ENCODE results near the gene PHLDA2.

The PHLDA2 gene

DNA sequence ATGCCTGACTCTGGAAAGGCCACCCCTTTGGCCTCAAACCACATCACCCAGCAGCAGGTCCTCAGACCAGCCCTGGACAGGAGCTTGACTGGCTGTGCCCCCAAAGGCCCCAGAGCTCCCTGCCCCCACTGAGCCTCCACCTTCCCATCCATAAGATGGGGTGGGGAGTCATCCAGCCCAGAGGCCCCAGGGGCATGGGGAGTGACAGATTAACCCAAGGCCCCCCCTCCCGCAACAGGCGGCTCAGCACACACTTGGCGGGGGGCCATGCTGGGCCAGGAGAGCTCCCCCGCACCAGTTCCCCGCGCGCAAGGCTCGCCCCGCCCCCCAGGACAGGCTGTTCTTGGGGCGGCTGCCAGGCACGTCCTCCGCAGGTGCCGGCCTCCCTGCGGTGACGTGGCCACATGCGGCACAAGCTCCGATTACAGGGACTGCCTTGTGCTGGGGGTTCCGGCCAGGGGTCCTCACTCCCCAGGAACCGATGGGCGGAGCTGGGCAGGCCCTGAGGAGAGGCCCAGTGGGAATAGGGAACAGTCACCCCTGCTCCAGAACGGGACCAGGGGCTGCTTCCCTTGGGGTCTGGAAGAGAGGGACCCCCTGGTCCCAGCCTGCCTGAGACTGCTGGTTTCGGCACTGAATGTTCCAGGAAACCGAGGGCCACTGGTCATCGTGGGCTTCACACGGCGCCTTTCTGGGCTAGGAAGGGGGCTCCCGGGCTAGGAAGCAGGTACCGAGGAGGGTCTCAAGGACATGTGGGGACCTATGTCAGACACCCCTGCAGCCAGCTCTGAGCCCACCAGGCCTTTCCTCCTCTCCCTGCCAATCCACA, 38.5 kb downstream of the PHLDA2 start:
- no peak for DNase-seq

DNA sequence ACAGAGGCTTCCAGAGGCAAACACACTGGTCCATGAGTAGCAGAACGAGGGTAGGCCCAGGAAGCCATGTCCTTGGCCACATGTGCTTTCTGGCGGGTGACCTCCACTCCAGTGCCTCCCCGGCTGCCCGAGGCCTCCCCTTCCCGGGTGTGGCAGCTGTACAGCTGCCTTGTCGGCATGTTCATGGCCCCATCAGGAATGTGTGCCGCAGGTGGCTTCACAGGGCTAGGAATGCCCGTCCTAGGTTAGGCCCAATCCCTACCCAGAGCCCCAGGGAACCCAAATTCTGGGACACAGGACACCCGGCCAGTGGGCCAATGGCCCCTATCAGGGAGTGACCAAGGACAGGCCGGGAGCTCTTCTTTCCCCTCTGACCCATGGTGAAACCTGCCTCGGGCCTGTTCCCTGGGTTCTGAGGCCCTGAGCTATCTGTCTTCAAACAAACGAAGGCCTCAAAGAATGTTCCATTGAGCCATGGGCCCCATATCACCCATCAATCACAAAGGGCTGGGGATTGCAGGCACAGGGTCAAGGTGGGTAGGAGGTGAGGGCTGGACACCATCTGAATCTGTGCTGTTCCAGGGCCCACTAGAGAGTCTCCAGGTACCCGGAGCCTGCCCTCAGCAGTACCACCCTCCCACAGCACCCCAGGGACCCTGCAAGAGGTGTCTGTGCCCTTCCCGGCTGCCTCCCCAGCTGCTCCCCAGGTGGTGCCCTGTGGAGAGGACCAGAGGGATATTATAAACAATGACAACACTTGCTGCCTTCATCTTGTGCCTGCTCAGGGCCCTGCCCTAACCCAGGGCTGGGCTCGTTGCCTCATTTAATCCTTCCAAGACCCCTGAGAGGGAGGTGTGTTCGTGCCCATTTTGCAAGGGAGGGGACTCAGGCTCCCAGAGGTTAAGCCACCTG, 39.6 kb downstream of the PHLDA2 start:
- Histone ChIP-seq H3K27me3 (replicated peaks; ENCODE audit: control insufficient read depth, insufficient read depth, low read length, poor library complexity, severe bottlenecking) (no peaks in the 10 kb centered on the region), H3K9me3 (ENCODE audit: control insufficient read depth, low read length) (no peaks in the 10 kb centered on the region), H3K36me3 (ENCODE audit: control insufficient read depth, insufficient read depth, low read length) (no peaks in the 10 kb centered on the region), H3K27ac (ENCODE audit: insufficient read depth, low read length, poor library complexity, severe bottlenecking) (no peak overlapping the region), H3K4me1 (ENCODE audit: control insufficient read depth, insufficient read depth, low read length, poor library complexity, severe bottlenecking) (peaks cover 33% of the 10 kb centered on the region), H3K4me3 (ENCODE audit: insufficient read depth, low read depth, low read length, poor library complexity, severe bottlenecking) (no peak overlapping the region)
- no peak for DNase-seq

More for the DNA sequence above, 38.5 kb downstream of the PHLDA2 start:
- peaks cover 30% of the 10 kb centered on the region for H3K4me1 ChIP-seq (ENCODE audit: control insufficient read depth, insufficient read depth, low read length, poor library complexity, severe bottlenecking)
- H3K4me3 ChIP-seq (ENCODE audit: insufficient read depth, low read depth, low read length, poor library complexity, severe bottlenecking): no peak overlapping the region
- no peaks in the 10 kb centered on the region for H3K36me3 ChIP-seq (ENCODE audit: control insufficient read depth, insufficient read depth, low read length)
- no peaks in the 10 kb centered on the region for H3K27me3 ChIP-seq (replicated peaks; ENCODE audit: control insufficient read depth, insufficient read depth, low read length, poor library complexity, severe bottlenecking)
- H3K27ac ChIP-seq (ENCODE audit: insufficient read depth, low read length, poor library complexity, severe bottlenecking): no peak overlapping the region
- no peaks in the 10 kb centered on the region for H3K9me3 ChIP-seq (ENCODE audit: control insufficient read depth, low read length)

DNA sequence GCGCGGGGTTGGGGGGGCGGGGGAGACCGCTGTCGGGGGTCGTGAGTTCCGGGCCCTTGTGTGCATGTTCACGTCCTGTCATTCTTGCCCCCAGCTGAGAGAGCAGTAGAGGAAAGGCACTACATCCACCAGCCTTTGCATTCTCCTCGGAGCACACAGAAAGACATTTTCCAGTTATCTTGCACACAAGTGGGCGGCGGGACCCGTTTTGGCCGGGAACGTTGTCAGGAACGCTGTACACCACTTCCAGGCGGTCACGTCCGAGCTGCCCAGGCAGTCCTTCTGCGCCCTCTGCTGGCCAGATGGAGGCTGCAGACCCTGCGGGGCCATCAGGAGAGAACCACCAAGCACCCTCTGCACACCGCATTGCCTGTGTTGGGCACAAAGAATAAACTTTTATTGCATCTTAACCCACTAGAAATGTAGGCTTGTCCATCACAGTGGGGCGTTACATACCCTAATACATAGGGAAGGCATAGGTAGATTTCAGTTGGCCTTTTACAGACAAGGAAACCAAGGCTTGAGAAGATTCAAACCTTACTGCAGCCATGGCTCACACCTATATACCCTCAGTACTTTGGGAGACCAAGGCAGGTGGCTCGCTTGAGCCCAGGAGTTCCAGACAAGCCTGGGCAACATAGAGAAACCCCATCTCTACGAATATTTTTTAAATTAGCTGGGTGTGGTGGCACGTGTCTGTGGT, 40.8 kb downstream of the PHLDA2 start:
- H3K27me3 ChIP-seq (replicated peaks; ENCODE audit: control insufficient read depth, insufficient read depth, low read length, poor library complexity, severe bottlenecking): no peaks in the 10 kb centered on the region
- H3K36me3 ChIP-seq (ENCODE audit: control insufficient read depth, insufficient read depth, low read length): no peaks in the 10 kb centered on the region
- DNase-seq: peak; percentile 63 to 77 (median 71)
- H3K4me1 ChIP-seq (ENCODE audit: control insufficient read depth, insufficient read depth, low read length, poor library complexity, severe bottlenecking): peaks cover 36% of the 10 kb centered on the region
- H3K4me3 ChIP-seq (ENCODE audit: insufficient read depth, low read depth, low read length, poor library complexity, severe bottlenecking): no peak overlapping the region
- H3K9me3 ChIP-seq (ENCODE audit: control insufficient read depth, low read length): no peaks in the 10 kb centered on the region
- H3K27ac ChIP-seq (ENCODE audit: insufficient read depth, low read length, poor library complexity, severe bottlenecking): no peak overlapping the region

DNA sequence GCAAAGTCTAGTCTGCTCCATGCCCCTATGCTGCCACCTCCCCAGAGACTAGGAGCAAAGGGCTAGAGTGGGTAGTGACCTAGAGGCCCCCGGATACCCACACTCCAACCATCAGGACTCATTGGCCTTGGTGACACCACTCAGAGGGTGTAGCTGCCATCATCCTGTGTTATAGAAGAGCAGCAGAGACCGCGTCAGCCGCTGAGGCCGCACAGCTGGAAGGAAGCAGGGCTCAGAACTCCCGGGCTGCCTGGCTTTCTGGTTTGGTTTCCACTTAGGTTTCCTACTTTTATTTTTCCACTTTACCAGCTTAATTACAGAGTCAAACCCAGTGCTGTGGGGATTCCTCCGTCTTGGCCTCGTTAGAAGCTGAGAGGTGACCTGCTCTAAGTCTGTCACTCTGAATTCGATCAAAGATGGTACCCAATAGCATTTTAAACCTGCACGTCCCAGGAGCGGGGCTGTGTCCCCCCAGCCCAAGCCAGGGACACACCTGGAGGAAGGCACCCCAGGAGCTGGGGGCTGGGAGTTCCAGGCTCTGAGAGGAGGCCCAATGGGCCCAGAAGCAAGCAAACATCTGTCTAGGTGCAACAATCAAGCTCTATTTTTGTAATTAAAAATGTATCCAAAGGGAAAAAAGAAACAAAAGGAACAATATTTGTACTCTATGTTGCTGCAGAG, 41.6 kb downstream of the PHLDA2 start:
- H3K27ac ChIP-seq (ENCODE audit: insufficient read depth, low read length, poor library complexity, severe bottlenecking): no peak overlapping the region
- H3K9me3 ChIP-seq (ENCODE audit: control insufficient read depth, low read length): no peaks in the 10 kb centered on the region
- H3K36me3 ChIP-seq (ENCODE audit: control insufficient read depth, insufficient read depth, low read length): no peaks in the 10 kb centered on the region
- no peak overlapping the region for H3K4me3 ChIP-seq (ENCODE audit: insufficient read depth, low read depth, low read length, poor library complexity, severe bottlenecking)
- no peak for DNase-seq
- no peaks in the 10 kb centered on the region for H3K27me3 ChIP-seq (replicated peaks; ENCODE audit: control insufficient read depth, insufficient read depth, low read length, poor library complexity, severe bottlenecking)
- H3K4me1 ChIP-seq (ENCODE audit: control insufficient read depth, insufficient read depth, low read length, poor library complexity, severe bottlenecking): peaks cover 32% of the 10 kb centered on the region

DNA sequence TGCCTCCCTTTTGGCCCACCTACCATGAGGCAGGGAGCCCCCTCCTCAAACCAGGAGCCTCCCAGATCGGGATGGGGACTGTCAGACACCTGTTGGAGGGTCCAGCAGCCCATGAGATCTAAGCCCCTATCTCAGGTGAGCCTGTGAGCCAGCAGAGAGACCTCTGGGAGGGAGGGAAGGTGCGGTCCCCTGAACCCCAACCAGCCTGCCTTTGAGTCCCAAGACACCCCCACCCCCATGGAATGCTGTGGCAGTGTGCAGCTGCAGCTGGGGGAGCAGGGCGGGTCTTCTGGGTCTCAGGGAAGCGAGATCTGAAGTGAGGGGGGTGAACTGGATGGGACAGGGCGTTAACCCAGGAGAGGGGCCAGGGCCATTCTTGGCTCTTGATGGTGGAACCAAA, 42.3 kb downstream of the PHLDA2 start:
- no peaks in the 10 kb centered on the region for H3K36me3 ChIP-seq (ENCODE audit: control insufficient read depth, insufficient read depth, low read length)
- DNase-seq: no peak
- H3K27ac ChIP-seq (ENCODE audit: insufficient read depth, low read length, poor library complexity, severe bottlenecking): no peak overlapping the region
- H3K27me3 ChIP-seq (replicated peaks; ENCODE audit: control insufficient read depth, insufficient read depth, low read length, poor library complexity, severe bottlenecking): no peaks in the 10 kb centered on the region
- H3K4me3 ChIP-seq (ENCODE audit: insufficient read depth, low read depth, low read length, poor library complexity, severe bottlenecking): no peak overlapping the region
- no peaks in the 10 kb centered on the region for H3K9me3 ChIP-seq (ENCODE audit: control insufficient read depth, low read length)
- peaks cover 25% of the 10 kb centered on the region for H3K4me1 ChIP-seq (ENCODE audit: control insufficient read depth, insufficient read depth, low read length, poor library complexity, severe bottlenecking)

DNA sequence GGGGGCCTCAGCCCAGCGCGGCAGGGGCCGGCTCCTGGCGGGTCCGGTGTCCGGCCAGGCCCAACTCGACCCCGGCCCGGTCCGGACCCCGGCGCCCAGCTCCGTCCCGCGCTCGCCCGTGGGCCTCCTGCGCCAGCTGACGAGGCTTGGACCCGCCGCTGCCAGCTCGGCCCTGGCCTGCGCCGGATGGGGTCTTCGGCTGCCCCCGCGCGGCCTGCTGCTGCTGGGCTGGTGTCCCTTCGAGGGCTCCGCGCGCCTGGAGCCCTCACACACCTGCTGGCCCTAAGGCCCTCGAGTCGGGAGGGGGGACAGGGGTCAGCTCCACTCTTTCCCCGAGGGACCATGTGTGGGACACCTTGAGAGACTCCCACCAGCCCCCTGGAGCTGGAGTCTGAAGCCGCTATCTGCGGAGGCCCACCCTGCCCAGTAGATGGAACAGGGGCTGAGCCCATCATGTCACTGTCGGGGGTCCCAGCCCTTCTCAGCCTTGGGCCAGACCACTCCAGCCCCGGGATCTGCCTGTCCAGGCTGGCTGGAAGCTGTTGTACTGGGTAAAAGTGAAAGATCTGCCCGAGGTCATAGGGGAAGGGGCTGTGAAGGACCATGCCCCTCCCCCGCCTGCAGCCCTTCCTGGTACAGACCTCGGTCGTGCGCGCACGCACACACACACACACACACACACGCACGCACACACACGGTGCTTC, 42.9 kb downstream of the PHLDA2 start:
- no peak for DNase-seq
- H3K36me3 ChIP-seq (ENCODE audit: control insufficient read depth, insufficient read depth, low read length): no peaks in the 10 kb centered on the region
- peak overlapping the region; percentile 22 for H3K4me3 ChIP-seq (ENCODE audit: insufficient read depth, low read depth, low read length, poor library complexity, severe bottlenecking)
- peaks cover 19% of the 10 kb centered on the region for H3K4me1 ChIP-seq (ENCODE audit: control insufficient read depth, insufficient read depth, low read length, poor library complexity, severe bottlenecking)
- H3K27ac ChIP-seq (ENCODE audit: insufficient read depth, low read length, poor library complexity, severe bottlenecking): no peak overlapping the region
- H3K27me3 ChIP-seq (replicated peaks; ENCODE audit: control insufficient read depth, insufficient read depth, low read length, poor library complexity, severe bottlenecking): no peaks in the 10 kb centered on the region
- no peaks in the 10 kb centered on the region for H3K9me3 ChIP-seq (ENCODE audit: control insufficient read depth, low read length)

DNA sequence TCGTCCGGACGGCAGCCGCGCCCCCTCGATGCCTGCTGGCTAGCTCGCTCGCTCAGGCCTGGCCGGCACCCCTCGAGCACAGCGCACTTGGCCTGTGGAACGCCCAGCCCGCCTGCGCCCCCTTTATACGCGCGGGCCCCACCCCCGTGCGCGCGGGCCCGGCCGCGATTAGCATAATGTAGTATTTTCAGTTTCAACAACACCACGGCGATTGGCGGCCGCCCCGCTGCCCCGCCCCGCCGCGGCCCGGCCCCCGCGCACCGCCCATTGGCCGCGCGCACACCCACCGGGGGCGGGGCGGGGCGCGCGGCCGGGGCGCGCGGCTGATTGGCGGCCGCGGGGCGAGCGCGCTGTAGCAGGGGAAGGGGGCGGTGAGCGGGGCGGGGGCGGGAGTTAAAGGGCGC, 43.5 kb downstream of the PHLDA2 start, which contains the start of gene CDKN1C:
Gene CDKN1C (minus strand): TSS at position 98 of the 404 bp plus-strand sequence. CDS start 319 bp downstream, outside the sequence.
- Histone ChIP-seq H3K27ac (ENCODE audit: insufficient read depth, low read length, poor library complexity, severe bottlenecking) (peak within 1 kb of the TSS; percentile 48), H3K36me3 (ENCODE audit: control insufficient read depth, insufficient read depth, low read length) (no peaks in the 10 kb centered on the region), H3K4me1 (ENCODE audit: control insufficient read depth, insufficient read depth, low read length, poor library complexity, severe bottlenecking) (peaks cover 12% of the 10 kb centered on the region), H3K4me3 (ENCODE audit: insufficient read depth, low read depth, low read length, poor library complexity, severe bottlenecking) (peak within 1 kb of the TSS; percentile 92), H3K27me3 (replicated peaks; ENCODE audit: control insufficient read depth, insufficient read depth, low read length, poor library complexity, severe bottlenecking) (no peaks in the 10 kb centered on the region), H3K9me3 (ENCODE audit: control insufficient read depth, low read length) (no peaks in the 10 kb centered on the region)
- peak; percentile 74 to 79 (median 78) for DNase-seq

DNA sequence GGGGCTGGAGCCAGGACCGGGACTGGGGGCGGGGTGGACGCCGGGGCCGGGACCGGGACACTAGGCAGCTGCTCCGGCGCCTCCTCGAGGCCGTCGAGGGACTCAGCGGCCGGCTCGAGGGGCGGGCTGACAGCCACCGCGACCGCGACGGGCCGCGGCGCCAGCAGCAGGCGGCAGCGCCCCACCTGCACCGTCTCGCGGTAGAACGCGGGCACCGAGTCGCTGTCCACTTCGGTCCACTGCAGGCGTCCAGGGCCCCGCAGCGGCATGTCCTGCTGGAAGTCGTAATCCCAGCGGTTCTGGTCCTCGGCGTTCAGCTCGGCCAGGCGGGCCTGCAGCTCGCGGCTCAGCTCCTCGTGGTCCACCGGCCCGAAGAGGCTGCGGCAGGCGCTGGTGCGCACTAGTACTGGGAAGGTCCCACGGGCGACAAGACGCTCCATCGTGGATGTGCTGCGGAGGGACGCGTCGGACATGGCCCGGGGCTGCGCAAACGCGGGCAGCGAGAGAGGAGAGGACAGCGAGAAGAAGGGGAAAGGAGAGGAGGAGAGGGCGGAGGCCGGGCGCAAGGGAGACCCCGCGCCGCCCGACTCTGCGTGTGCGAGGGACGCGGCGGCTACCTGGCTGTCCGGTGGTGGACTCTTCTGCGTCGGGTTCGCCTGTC, 44.1 kb downstream of the PHLDA2 start:
- H3K36me3 ChIP-seq (ENCODE audit: control insufficient read depth, insufficient read depth, low read length): no peaks in the 10 kb centered on the region
- no peaks in the 10 kb centered on the region for H3K9me3 ChIP-seq (ENCODE audit: control insufficient read depth, low read length)
- peaks cover 12% of the 10 kb centered on the region for H3K4me1 ChIP-seq (ENCODE audit: control insufficient read depth, insufficient read depth, low read length, poor library complexity, severe bottlenecking)
- H3K27ac ChIP-seq (ENCODE audit: insufficient read depth, low read length, poor library complexity, severe bottlenecking): peak overlapping the region; percentile 48
- peak in 2 of 3 donors; percentile 14 to 16 for DNase-seq
- peak overlapping the region; percentile 92 for H3K4me3 ChIP-seq (ENCODE audit: insufficient read depth, low read depth, low read length, poor library complexity, severe bottlenecking)
- H3K27me3 ChIP-seq (replicated peaks; ENCODE audit: control insufficient read depth, insufficient read depth, low read length, poor library complexity, severe bottlenecking): no peaks in the 10 kb centered on the region

Measured in effector memory CD4-positive, alpha-beta T cell (primary cell).